Stomach (tissue), 8 donors: ENCODE results near the gene MCOLN2. TPM values are rescaled to one million over a fixed set of nuclear protein-coding genes. Genes with fewer than 3 reads are reported as not detected.

Experiments used
- polyA plus RNA-seq, 3 donors: library from polyadenylated mRNA; stranded (reverse); fragments of 200-250 nt; gene quantifications; one replicate each; pipeline ENCODE4 v1.2.3, GENCODE V29; 2013
- total RNA-seq, 5 donors: library from RNA; depleted of rRNA; stranded (reverse); fragments of >200 nt; gene quantifications; one replicate each; pipeline versions ENCODE4 v1.1.0 to v1.2.3, GENCODE V29; 2014 to 2016
- donor health status: healthy with polysubstance abuse.
- donor health status: Bipolar disorder and iron deficiency.
- donor health status: healthy.

The MCOLN2 gene
- total and polyA plus RNA-seq, 8 donors, result 0.50 to 27.2 (median 1.8) TPM; not detected in 2

Other genes with a start within 250 kb of the MCOLN2 start
- 1 to 10 TPM in 2 of 5 donors, not detected in 3; 1.2 to 2.0 TPM for gene LPAR3, start 103.9 kb downstream of the MCOLN2 start, total RNA-seq
- gene LPAR3, start 103.9 kb downstream of the MCOLN2 start, polyA plus RNA-seq, result 1 to 10 TPM in 1 of 3 donors, under 1 TPM in 2; 0.12 to 2.7 (median 0.31) TPM
- 1 to 10 TPM in 2 of 5 donors, under 1 TPM in 1, not detected in 2; 0.89 to 7.3 (median 2.6) TPM for gene MCOLN3, start 51.4 kb upstream of the MCOLN2 start, total RNA-seq
- 1 to 10 TPM in 2 of 3 donors, under 1 TPM in 1; 1.00 to 1.4 (median 1.4) TPM for gene MCOLN3, start 51.4 kb upstream of the MCOLN2 start, polyA plus RNA-seq
- gene SYDE2, start 203.9 kb upstream of the MCOLN2 start, total RNA-seq, result 10 to 100 TPM; 13.0 to 45.3 (median 36.6) TPM
- gene SYDE2, start 203.9 kb upstream of the MCOLN2 start, polyA plus RNA-seq, result 1 to 10 TPM in 2 of 3 donors, under 1 TPM in 1; 0.75 to 1.2 (median 1.2) TPM